GM21528 (cell line): ENCODE data around the gene RAPGEF4.

ENCODE experiments used
- ATAC-seq: cut with Tn5 transposase; IDR thresholded peaks from one replicate; pipeline ENCODE4 v1.9.1; 2021; ENCODE audit warnings: mild to moderate bottlenecking, moderate library complexity; ENCODE audit not compliant: unreplicated experiment, low FRiP score

Gene RAPGEF4

DNA sequence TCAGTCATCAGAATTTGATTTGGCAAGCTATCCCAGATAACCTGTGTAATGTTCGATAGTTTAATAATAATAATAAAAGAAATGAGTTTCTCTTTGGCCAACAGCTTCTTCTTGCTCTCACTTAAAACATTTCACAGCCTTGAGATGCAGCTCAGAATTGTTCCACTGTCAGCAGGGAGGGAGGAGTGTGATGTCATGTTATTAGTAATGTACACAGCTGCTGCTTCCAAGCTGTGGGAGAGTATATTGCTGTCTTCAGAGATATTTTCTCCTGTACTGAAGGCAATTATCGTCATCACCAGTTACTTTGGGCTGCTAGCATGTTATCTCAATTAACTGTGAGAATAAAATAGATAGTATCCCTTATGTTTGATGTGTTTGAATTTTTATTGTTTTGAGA lies 193.1 kb downstream of the RAPGEF4 start:
- ATAC-seq, result no peak

DNA sequence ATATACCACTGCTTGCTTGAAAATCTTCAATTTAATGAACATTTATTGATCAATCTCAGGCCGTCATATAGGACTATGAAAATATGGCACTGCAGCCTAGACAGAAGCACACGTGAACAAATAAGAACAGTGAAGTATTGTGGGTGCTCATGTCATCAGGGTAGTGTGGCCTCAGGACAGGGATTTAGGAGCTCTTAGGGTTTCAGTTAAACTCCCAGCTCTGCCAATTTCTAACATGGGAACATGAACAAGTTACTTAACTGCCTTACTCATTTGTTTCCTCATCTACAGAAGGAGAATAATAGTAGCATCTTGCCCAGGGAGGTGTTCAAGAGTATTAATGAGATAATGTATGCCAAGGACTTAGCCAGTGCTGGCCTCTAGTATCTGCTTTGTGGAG lies 194.0 kb downstream of the RAPGEF4 start:
- no peak for ATAC-seq

DNA sequence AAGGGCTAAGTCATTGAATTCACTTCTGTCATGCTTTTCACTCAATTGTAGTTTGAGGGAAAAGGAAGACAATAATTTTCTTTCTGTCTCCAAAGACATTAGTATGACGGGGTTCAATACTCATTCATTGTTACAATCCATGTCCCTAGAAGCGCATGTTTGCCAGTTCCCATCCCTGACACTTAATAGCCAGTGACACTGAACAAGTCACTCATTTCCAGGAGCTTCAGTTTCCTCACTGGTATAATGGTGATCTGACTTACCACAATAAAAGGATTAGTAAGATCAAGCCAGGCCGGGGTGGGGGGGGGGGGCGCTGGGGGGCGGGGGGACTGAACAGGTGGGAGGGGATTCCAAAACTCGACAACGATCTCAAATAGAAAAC lies 195.2 kb downstream of the RAPGEF4 start:
- no peak for ATAC-seq

DNA sequence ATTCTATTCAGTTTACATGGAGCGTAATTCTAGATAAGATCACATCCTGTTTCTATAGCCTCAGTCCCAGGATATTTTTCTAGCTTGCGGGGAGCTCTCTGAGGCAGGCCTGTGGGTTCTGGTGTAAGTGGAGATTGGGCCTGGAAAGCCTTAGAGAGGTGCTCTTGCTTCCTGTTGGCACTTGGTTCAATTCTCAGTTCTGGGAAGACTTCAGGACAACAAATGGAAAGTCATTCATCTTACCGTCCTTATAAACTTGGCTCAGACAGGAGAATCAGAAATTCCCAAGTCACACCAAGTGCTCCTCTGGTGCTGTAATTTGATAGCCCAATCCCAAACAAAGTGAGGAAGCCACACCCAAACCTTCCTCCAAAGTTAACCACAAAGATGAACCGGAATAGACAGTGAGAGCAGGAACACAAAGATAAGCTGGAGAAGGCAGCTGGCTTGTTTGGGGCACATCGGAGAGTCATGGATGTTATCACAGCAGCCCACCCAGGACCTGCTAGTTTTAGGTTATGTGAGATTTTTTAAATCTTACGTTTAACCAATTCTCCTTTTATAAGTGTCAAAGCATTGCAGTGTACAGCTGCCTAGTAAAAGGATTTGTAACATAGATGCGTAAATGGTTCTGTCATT lies 195.7 kb downstream of the RAPGEF4 start:
- ATAC-seq, result no peak

DNA sequence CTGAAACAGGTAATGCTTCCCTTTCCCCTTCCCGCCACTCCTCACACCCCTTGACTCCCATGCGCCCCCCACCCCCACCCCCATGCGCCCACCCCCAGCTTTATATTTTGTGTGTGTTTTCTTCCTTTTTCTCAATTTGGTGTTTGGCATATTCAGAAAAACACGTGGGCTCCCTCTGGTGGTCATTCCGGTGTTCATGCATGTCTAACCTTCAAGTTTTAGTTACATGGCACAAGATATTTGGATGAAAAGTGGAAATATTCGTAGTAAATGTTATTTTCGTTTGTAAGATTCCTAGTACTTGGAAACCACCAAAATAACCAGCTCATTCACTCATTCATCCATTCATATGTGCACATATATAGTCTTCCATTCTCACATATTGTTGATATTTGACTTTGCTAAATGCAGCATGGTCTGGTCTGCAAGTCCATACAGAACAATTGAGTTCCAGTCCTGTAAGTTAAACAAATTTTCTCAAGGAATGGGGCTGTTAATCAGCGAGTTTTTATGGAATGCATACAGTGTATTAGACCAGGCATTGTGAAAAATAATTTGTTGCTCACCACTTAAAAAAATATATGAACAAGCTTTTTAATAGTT lies 196.4 kb downstream of the RAPGEF4 start:
- no peak for ATAC-seq

DNA sequence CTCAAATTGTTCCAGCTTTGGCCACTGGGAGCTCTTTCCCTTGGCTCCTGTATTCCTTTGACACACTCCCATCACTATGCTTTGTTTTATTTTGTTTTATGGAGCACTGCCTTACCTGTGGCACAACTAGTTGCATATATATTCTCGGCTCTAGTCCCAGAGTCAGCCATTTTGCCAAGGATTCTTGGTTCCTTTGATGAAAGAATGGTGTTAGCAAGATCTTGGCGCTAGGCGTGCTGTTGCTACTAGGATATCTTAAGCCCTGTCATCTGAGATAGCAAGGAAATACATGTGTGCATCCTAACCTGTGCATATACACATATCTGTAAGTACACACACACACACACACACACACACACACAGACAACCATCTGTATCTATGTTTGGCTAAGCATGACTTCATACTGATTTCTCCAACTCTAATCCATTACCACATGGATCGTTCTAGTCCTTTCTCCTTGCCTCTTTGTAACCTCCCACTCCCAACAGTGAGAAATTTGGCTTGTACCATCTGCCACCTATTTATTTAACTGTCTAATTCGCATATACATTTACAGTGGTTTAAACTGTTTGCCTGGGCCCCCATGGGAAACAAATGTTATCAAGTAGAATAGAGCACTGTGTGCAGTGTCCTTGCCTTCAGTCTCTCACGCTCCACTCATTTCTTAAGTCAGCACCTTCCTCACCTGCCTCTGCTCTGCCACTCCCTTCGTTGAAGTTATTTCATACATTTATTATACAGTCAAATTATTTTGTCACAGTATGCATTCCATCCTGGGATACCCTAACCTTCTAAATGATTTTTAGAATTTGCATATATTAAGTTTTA lies 202.5 kb downstream of the RAPGEF4 start:
- ATAC-seq, result no peak

DNA sequence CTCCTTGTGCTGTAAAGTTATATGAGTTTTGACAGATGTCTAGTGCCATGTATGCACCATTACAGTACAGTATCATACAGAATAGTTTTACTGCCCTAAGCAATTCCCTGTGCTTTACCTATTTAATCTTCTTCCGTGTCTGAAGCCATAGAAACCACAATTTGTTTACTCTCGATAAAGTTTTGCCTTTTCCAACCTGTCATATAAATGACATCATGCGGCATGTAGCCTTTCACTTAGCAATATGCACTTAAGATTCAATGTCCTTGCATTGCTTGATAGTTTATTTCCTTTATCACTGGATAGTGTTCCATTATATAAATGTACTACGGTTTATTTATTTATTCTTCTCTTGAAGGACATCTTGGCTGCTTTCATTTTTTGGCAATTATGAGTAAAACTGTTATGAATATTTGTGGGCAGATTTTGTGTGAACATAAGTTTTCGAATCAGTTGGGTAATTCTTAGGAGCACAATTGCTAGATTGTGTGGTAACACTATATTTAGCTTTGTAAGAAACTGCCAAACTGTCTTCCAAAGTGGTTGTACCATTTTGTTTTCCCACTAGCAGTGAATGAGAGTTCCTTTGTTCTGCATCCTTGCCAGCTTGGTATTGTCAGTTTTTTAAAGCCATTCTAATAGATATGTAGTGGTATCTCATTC lies 203.2 kb downstream of the RAPGEF4 start:
- ATAC-seq, result no peak

DNA sequence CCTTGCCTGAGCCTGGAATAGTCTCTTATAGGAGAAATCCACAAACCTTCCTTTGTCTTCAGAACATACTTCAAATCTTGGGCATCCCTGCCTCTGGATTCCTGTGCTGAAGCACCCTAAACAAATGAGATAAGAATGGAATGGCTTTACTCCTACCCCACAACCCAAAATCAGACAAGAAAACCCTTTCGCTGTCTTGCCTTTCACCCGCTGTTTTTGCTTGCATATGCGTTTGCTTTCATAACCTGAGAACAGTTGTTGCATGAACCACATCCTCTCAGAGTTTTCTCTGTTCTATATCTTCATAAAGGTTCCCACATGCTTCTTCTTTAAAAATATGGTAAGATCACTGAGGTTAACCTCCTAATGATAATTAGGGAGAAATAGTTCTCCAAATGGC lies 207.9 kb downstream of the RAPGEF4 start:
- no peak for ATAC-seq

DNA sequence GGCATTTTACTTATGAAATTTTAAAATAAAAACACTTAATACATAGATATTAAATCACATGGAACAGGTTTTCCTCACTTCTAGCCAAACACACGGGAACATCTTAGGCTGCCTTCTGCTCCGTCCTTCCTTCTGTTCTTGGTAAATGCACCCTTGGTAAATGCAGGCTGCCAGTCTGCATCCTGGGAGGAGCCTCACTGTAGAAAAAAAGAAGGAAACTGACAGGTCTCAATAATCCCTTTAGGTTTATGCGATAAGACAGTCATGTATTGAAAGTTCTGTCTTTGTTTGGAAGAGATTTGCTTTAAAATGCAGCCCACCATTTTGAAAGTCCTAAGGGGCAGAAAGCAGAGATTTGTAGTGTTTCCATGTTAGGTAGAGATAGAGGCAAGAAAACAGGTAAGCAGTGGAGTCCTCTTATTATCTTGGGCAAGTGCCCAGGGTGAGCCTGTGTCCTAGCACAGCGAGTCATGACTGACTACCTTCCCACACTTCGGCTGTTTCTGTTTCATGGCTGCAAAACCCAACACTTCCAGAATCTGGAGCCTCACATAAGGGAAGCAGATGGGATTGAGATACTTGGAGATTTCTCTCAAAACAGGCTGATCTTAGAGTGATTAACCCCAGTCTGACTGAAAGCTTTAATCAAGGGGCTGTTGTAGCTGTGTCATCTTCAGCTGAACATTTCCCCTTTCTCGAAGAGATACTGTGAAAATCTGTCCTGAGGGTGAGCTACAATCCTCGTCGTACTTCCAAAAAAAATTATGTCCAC lies 208.6 kb downstream of the RAPGEF4 start:
- ATAC-seq, result no peak

DNA sequence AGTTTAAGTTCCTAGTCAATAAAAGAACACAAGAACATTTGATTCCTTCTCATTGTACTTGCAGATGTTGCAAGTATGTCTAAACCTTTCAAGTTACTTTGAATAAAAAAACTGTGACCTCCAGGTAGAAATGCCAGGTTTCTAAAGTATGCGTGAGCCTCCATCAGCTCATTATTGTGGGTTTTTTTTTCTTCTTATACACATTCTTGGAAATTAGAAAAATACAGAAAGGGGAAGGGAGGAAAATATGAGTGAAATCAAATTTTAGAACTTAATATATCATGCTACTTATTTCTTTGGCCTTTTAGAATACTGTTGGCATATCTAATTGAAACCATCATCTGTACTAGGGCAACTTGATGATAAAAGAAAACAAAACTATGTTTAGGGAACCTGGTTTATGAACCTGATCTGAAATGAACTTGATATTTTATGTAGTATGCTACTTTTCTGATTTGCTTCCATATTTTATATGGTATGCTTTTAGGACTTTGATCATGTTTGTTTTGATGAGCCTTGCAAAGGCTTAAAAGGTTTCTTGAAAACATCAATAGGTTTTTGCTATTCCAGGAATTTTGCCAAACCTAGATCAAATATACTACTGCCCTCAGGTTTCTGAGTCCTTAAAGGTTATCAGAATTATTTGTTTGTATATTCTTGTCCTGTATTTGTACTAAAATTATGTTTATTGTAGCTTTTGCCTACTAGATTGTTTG lies 209.3 kb downstream of the RAPGEF4 start:
- ATAC-seq, result no peak

DNA sequence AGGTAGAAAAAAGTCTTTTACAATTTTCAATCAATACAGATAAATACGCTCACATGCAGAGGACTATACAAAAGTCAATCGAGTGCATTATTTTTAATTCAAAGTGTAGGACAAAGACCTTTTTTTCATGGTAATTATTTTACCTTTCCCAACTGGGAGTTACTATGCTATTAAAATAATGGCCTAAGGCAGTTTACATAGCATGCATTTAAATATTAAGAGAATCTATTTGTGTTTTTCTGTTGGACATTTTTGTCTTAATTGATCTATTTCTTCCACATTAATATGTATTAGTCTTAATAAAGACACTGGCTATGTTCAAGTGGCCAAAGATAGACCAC lies 209.8 kb downstream of the RAPGEF4 start:
- ATAC-seq, result no peak

DNA sequence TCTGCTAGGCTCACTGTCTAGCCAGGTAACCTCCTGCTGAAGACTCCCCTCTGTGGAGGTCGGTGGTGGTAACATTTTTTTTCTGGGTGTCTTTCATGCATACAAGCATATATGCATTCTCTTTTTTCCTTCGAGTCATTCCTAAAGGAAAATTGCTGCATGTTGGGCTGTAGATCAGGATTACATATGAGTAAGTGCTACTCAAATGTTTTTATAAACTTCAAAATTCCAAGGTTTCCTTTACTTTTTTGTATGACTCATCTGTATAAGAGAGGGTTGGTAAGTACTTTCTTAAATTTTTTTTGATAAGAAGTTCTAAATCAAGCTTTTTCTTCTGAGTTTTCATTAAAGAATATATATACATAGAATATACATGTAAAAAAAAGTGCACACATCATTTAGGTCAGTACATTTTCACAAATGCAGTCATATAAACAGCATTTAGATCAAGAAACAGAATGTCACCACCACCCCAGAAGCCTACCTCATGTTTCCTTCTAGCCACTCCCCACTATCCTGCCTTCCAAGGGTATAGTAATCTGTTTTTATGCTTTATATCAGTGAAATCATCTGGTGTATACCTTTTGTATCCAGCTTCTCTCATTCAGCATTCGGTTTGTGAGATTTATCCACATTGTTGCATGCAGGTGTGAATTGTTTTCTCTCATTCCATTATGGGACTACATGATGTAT lies 212.0 kb downstream of the RAPGEF4 start:
- no peak for ATAC-seq

DNA sequence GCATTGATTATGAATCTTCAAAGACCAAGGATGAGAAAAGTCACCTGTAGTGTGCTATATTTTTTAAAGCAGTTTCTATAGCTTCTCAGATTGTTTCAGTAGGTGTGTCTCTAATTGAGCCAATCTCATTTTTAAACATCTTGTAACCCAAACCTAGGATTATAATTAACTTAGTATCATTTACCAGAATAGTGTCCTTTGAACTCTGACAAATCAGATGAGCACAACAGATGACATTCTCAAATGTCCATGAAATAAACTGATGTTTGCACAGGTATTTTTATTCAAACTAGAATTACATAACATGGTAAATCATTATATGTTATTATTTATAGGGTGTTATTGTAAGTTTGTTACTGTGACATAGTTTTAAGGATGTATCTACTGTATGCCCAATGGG lies 213.9 kb downstream of the RAPGEF4 start:
- ATAC-seq, result no peak

DNA sequence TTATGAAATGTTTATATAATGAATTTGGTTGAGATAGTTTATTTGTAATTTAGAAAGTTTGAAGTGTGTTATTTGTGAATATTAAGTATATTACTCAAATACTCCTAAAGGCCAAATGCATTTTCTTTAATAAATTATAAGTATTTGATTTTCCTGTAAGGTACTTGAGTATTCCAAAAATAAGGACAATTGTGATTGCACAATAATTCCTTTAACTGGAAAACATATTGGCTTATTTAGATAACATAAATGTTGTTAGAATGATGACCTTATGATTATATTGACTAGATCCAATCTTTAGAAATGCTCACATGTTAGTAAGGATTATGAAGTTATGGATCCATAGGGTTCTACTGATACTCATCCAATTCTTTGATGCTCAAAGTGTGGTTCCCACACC lies 214.9 kb downstream of the RAPGEF4 start:
- no peak for ATAC-seq

DNA sequence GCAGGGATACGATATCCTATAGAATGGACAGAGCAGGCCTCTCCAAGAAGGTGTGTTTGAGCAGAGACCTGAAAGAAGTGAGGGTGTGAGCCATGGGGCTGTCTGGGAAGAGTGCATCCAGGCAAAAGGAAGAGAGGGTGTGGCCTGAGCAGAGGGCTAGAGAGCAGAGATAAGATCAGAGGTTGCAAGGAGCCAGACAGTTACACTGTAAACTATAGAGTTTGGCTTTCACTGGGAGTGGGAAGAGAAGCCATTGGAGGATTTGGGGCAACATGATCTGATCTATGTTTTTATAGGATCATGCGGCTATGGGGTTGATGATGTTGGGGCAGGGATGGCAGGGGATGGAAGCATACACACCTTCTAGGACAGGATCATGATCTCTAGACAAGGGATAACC lies 215.9 kb downstream of the RAPGEF4 start:
- no peak for ATAC-seq

DNA sequence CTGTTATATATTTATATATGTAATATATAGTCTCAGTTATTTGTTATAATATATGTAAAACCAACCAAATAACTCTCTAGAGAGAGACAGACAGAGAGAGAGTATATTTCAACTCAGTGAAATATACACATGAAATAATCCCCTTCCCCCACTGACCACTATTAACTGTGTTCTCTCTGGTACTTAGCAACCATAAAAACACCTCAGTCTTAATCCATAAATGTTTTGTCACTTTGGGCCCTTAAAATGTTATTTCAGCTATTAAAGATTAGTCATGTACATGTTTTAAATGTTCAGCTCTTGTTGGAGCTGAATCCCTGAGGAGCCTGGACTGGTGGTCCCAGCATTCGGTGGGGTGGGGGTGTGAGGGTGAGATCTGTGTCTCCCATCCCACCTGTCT lies 217.8 kb downstream of the RAPGEF4 start:
- ATAC-seq, result no peak

DNA sequence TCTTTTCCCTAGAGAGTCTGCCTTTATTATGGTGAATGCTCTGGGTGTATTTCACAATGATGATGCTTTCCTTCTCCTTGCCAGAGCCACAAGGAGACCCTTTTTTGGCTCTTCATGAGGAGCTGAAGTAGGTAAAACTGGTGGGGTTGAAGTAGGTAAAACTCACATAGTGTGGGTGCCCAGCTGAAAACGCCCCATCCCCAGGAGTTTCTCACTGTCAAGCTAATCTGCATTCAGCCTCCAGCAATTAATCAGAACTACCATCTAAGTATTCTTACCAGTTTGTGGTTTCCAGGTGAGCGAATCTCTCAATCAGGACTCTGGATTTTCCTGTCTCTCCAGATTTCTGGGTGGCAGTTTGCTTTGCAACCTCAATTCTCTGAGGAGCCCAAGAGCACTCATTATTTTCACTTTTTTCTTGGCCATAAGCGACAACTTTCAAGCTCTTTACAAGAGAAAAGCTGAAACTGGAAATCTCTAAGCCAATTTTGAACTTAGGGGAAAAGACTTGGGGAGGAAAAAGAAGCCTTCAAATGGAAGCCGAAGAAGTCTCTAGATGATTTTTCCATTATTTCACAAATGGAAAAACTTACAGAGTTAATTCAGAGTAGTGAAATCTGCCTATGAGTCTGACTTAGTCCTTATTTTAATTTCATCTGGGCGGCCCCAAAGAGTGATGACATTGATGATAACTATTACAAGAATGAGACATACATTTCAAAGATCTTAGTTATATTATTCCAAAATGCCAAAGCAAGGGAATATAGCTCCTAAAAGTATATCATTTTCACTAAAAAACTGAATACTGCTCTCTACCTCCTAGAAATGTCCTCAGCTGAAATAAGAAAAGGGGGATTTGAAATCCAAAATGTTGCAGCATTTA lies 218.6 kb downstream of the RAPGEF4 start:
- no peak for ATAC-seq

DNA sequence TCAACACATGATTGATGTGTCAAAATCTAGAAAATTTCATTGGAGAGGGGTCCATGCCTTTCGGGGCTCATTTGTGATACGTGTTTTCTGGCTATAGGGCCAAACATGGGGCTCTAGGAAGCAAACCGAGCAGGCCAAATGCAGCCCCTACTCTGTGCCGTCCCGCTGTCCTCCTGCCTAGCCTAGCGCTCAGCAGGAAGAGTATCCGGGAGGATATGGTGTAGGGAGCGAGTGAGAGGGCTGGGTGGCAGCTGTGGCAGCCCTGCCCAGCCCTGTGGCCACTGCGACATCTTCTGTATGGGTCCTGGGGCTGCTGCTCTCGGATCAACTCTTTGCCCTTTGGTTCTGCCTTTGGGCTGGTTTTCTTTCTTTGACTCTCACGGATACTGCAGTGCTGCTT lies 219.9 kb downstream of the RAPGEF4 start:
- ATAC-seq, result no peak

DNA sequence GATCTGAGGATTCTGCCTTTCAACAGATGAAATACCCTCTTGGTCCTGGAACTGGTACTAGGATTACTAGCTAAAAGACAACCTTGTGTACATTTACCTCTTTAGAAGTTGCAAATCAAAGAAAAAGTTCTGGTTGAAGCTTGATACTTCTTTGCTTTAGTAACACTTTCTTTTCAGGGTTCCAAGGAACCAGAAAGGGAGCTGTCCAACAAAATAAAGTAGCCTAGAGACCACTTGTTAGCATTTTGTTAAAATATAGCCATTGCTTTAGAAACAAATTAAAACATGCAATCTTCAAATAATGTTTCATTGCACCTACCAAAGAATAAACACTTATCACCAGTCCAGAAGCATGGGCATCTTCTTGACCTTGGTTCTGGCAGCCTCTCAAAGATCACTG lies 222.1 kb downstream of the RAPGEF4 start:
- no peak for ATAC-seq
